Stimulated activated CD4-positive, alpha-beta T cell treated with anti-CD3 and anti-CD28 coated beads, Interleukin-4, amount 100 ng/mL, for 48 hours (primary cell): ENCODE measurements around the gene SLC35F3.
"Not testable (repeated sequence)": the region's sequence is repeated elsewhere in the genome, so short reads cannot be mapped to it uniquely, and the experiment has no call there.

ENCODE experiments used
- DNase-seq, 2 donors: peaks; one replicate each; pipeline ENCODE4 v3.0.0-alpha.2; 2020; ENCODE audit warnings: low read depth in 2 of 2

The SLC35F3 gene

GRCh38 chr1:234188454-234188792 lies 283.9 kb downstream of the SLC35F3 start:
- no peak for DNase-seq

- DNase-seq, result no peak
These were observed 293.4 kb downstream of the SLC35F3 start for GRCh38 chr1:234197839-234198238.

- DNase-seq, result no peak
These were observed 295.1 kb downstream of the SLC35F3 start for GRCh38 chr1:234199476-234200127.

GRCh38 chr1:234200566-234200965 lies 296.1 kb downstream of the SLC35F3 start:
- no peak for DNase-seq

GRCh38 chr1:234201600-234201999 lies 297.1 kb downstream of the SLC35F3 start:
- no peak for DNase-seq

- DNase-seq, result no peak
These were observed 301.5 kb downstream of the SLC35F3 start for GRCh38 chr1:234205966-234206365.

- no peak for DNase-seq
These were observed 302.3 kb downstream of the SLC35F3 start for GRCh38 chr1:234206651-234207284.

GRCh38 chr1:234208351-234208750 lies 303.9 kb downstream of the SLC35F3 start:
- no peak for DNase-seq

- no peak for DNase-seq
These were observed 304.3 kb downstream of the SLC35F3 start for GRCh38 chr1:234208791-234209190.

GRCh38 chr1:234210429-234210828 lies 306.0 kb downstream of the SLC35F3 start:
- DNase-seq, result not testable (repeated sequence)

GRCh38 chr1:234211855-234212254 lies 307.4 kb downstream of the SLC35F3 start:
- not testable (repeated sequence) for DNase-seq

GRCh38 chr1:234212764-234213657 lies 308.5 kb downstream of the SLC35F3 start:
- DNase-seq, result peak in 1 of 2 donors; percentile 29

- no peak for DNase-seq
These were observed 309.2 kb downstream of the SLC35F3 start for GRCh38 chr1:234213658-234214128.

- peak in 1 of 2 donors; percentile 49 for DNase-seq
These were observed 309.8 kb downstream of the SLC35F3 start for GRCh38 chr1:234214129-234214910.

- no peak for DNase-seq
These were observed 310.7 kb downstream of the SLC35F3 start for GRCh38 chr1:234214911-234215892.

- no peak for DNase-seq
These were observed 311.7 kb downstream of the SLC35F3 start for GRCh38 chr1:234216116-234216703.

GRCh38 chr1:234217316-234217840 lies 312.9 kb downstream of the SLC35F3 start:
- no peak for DNase-seq

GRCh38 chr1:234218078-234218477 lies 313.6 kb downstream of the SLC35F3 start:
- no peak for DNase-seq

GRCh38 chr1:234219711-234220110 lies 315.2 kb downstream of the SLC35F3 start:
- DNase-seq, result no peak

GRCh38 chr1:234221601-234222000 lies 317.1 kb downstream of the SLC35F3 start:
- no peak for DNase-seq
